Colon (tissue), 2 donors: ENCODE results near the gene WWOX.

Experiments
- FAIRE-seq: peaks from 2 replicates; lab custom pipeline; 2012; peaks lifted over from hg19 to GRCh38; lab: Jason Lieb, UNC
- donor health status: control.
- donor health status: control.

Gene WWOX

DNA sequence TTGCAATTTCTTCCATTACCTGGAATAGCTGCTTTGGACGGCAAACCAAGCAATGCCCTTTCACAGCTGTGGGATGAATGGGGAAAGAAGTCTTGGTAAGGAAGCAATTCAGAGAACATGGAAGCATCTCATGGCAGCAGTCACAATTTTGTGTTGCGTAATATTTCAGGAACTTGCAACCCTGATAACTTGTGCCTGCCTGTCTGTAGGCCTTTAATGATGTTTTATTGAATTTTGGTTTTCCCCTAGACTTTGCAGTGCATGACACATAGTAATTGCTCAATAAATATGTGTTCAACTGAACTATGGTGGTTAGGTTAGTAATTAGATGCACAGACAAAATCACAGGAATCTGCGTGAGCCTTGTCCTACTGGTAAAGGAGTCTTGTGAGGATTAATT is 439.5 kb downstream of the WWOX start:
- FAIRE-seq: no peak

- FAIRE-seq: no peak
These were observed 443.0 kb downstream of the WWOX start for GRCh38 chr16:78542419-78542818.

- FAIRE-seq: no peak
These were observed 443.6 kb downstream of the WWOX start for GRCh38 chr16:78543023-78543422.

DNA sequence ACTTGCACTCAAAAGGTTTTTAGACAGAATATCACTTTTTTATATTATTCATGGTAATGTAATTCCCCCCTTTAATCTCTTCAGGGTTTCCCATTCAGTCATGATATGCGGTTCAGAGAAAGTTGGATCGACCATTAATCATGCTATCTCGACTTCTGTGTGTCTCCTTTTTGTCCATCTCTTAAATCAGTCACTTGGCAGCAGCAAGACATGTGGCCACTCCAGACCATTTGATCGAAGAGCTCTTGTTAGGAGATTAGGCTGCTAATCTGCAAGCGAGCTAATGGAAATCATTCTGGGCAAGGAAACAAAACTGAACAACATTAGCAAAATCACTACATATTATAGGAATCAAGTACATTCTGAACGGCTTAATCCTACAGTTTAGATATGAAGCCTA is 449.9 kb downstream of the WWOX start:
- FAIRE-seq: no peak

GRCh38 chr16:78551487-78552085 is 452.1 kb downstream of the WWOX start:
- no peak for FAIRE-seq

GRCh38 chr16:78552106-78552675 is 452.7 kb downstream of the WWOX start:
- no peak for FAIRE-seq

- no peak for FAIRE-seq
These were observed 453.3 kb downstream of the WWOX start for GRCh38 chr16:78552716-78553115.

DNA sequence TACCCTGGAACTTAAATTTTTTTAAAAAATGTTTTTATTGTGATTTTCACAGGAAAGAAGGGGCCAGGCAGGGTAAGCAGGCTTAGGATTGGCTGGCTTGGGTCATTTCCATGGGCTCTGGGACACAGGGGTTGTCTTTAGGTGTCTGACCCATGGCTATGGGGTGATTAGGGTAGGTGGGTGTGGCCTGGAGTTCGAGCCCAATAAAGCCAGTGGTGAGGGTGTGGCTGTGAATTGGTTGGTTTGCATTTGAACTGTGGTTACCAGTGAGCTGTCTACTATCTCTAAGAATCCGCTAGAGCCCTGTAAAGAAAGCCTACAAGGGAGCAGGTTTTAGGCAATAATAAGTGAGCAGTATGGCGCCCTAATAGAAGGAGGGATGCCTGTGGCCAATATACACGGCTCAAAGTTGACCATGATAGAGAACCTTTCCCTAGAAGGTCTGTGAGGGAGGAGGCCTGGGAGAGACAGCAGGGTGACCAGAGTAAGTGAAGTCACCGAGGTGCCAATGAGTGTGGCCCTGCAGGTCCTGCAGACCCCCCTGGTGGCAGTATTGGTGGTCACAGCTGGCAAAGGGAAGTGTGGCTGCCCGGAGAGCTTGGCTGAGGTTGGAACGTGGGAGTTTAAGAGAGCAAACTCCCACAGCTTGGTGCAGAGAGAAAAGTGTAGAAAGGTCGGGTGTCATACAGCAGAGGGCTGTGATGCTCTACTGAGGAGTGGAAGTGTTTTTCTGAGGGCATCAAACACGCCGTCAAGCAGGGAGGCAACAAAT is 454.0 kb downstream of the WWOX start:
- FAIRE-seq: no peak

GRCh38 chr16:78556421-78556820 is 457.0 kb downstream of the WWOX start:
- FAIRE-seq: no peak

DNA sequence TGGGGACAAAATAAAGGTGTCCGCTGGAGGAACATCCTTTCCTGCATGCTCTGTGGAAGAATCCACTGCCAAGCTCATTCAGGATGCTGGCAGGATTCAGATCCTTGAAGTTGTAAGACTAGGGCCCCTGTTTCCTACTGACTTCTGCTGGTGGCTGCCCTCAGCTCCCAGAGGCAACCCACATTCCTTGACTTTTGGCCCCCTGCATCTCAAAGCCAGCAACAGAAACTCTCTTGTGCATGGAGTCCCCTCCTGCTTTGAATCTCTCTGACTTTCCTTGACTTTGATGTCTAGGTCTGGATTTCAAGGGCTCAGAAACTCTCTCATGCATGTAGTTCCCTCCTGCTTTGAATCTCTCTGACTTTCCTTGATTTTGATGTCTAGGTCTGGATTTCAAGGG is 461.5 kb downstream of the WWOX start:
- FAIRE-seq: no peak

GRCh38 chr16:78562111-78562510 is 462.7 kb downstream of the WWOX start:
- FAIRE-seq: no peak

- FAIRE-seq: no peak
These were observed 463.2 kb downstream of the WWOX start for GRCh38 chr16:78562650-78563049.

DNA sequence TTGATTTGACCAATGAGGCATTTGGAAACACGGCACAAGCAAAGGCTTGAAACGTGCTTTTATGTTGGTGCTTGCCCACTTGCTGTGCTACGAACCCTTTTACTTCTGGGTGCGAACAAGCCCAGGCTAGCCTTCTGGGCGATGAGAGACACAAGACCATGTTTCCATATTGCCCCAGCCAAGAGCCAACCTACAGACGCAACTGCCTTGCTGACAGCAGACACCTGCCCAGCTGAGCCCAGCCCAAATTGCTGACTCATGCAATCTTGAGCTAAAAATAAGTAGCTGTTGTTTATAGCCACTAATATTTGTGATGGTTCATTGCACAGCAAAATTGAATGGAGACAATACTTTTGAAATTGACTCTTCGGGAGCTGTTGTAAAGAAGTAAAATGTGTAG is 464.5 kb downstream of the WWOX start:
- FAIRE-seq: no peak

- FAIRE-seq: no peak
These were observed 467.1 kb downstream of the WWOX start for GRCh38 chr16:78566397-78567073.

GRCh38 chr16:78570399-78571141 is 471.1 kb downstream of the WWOX start:
- FAIRE-seq: no peak

GRCh38 chr16:78571434-78571833 is 472.0 kb downstream of the WWOX start:
- no peak for FAIRE-seq

- FAIRE-seq: no peak
These were observed 472.5 kb downstream of the WWOX start for GRCh38 chr16:78571898-78572358.

GRCh38 chr16:78574571-78574970 is 475.1 kb downstream of the WWOX start:
- FAIRE-seq: no peak

DNA sequence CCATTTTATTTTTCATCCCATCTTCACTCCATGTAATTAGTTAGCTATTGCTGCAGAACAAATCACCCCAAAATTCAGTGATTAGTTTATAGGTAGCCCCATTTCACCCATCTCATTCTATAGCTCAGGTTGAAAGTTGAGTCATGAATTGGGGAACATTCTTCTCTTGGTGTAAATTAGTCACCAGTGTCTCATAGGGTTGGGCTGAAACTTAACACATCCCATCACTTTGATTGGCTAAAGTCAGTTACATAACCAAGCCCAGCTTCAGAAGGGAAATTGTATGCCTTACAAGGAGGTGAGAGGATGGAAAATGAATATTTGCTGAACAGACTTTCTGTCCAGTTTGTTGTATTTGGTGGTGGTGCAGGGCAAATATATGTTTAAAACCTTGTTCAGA is 477.5 kb downstream of the WWOX start:
- FAIRE-seq: no peak

DNA sequence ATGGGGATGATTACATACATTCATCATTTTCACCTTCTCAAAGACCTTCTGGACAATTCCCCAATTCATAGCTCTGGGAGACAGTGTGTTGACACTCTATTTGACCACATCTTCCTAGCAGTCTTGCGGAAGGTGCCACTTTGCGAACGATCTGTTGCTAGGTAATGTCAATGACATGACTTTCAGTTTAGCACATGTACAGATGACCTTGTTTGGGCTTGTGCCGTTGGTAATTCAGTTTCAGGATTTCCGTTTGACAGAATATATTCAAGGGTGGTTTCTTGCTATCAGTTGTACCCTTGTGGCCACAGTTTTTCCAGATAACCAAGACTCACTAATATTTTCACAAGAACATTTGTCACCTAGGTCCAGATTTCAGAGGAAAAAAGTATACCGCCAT is 478.2 kb downstream of the WWOX start:
- no peak for FAIRE-seq

- FAIRE-seq: no peak
These were observed 479.6 kb downstream of the WWOX start for GRCh38 chr16:78579020-78579419.

DNA sequence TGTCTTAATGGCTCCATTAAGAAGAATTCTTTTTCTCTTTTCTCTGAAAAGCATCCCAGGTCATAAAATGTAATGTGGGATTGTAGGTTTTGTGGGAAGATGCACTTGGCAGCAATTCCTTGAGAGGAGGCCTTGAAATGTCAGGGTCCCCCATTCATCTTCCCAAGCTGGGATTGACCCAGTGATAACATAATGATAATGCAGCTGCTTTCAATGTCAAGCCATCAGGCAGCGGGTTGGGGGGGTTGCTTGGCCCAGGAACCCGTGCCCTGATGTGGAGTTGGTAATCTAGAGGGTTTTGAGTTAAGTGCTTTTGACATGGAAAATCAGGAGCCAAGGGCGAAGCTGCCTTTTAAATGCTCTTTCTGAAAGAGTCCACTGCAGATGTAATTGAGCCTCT is 484.0 kb downstream of the WWOX start:
- no peak for FAIRE-seq
